GM23338 (cell line): ENCODE data around the gene DAZAP1.

Source experiments
- CTCF ChIP-seq, 2 experiments: fragments of 200-600 bp in 1 of 2; sonication (generic) in 1 of 2; conservative IDR thresholded peaks; 2 replicates each; pipeline versions ENCODE4 v1.5.1 to v1.6.1; 2016 to 2017; ENCODE audit warnings: antibody characterized with exemption in 2 of 2, low read depth in 2 of 2, mild to moderate bottlenecking in 2 of 2, moderate library complexity in 1 of 2
- JUNB ChIP-seq: IDR thresholded peaks from one replicate; pipeline ENCODE4 v1.6.1; 2016; ENCODE audit warnings: antibody characterized with exemption; ENCODE audit not compliant: unreplicated experiment
- POLR2AphosphoS5 ChIP-seq: IDR thresholded peaks from 2 replicates; pipeline ENCODE4 v1.6.1; 2016; ENCODE audit warnings: antibody characterized with exemption, low read depth

GRCh38 chr19:1428738-1429391 is 21.5 kb downstream of the DAZAP1 start:
- no peak for TF ChIP-seq POLR2AphosphoS5
- no peak for TF ChIP-seq CTCF (conservative IDR thresholded peaks at IDR 0.05; ENCODE audit: low read depth in 2 of 2)
- no peak for TF ChIP-seq JUNB
